22Rv1 (cell line): ENCODE results near the gene STAMBPL1.

ENCODE experiments used
- ZFX ChIP-seq: fragments of 450-650 bp; IDR thresholded peaks from 2 replicates; pipeline ENCODE4 v1.6.1; 2017; ENCODE audit warnings: antibody characterized with exemption, borderline replicate concordance
- TF ChIP-seq, protein P1 (sequence below): fragments of 450-650 bp; IDR thresholded peaks from 2 replicates; pipeline ENCODE4 v1.5.1; 2017; ENCODE audit warnings: mild to moderate bottlenecking

DNA sequence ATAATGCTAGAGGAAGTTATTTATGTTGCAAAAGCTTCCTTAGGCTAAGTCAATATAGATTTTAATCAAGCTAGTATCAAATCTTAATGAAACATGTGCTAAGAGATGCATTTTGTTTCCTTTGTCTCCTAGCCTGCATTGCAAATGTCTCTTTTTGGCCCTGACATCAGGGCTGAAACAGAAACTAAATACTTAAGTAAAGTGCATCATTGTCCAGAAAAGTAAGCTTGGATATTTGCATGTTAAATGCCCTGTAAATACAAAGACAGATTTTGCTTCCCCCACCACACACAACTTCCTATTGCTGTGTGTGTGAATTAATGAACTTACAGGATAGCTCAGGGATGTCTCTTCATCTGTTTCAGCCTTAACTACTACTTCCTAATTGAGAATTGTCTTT is 10.0 kb upstream of the STAMBPL1 start:
- TF ChIP-seq, protein P1, sequence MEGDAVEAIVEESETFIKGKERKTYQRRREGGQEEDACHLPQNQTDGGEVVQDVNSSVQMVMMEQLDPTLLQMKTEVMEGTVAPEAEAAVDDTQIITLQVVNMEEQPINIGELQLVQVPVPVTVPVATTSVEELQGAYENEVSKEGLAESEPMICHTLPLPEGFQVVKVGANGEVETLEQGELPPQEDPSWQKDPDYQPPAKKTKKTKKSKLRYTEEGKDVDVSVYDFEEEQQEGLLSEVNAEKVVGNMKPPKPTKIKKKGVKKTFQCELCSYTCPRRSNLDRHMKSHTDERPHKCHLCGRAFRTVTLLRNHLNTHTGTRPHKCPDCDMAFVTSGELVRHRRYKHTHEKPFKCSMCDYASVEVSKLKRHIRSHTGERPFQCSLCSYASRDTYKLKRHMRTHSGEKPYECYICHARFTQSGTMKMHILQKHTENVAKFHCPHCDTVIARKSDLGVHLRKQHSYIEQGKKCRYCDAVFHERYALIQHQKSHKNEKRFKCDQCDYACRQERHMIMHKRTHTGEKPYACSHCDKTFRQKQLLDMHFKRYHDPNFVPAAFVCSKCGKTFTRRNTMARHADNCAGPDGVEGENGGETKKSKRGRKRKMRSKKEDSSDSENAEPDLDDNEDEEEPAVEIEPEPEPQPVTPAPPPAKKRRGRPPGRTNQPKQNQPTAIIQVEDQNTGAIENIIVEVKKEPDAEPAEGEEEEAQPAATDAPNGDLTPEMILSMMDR: no peak
- no peak for TF ChIP-seq ZFX
